HG03442 (cell line): ENCODE data around the gene PREX1.
"Not testable (repeated sequence)": the region's sequence is repeated elsewhere in the genome, so short reads cannot be mapped to it uniquely, and the experiment has no call there.

Experiments
- ATAC-seq: cut with Tn5 transposase; IDR thresholded peaks from one replicate; pipeline ENCODE4 v1.9.1; 2021; ENCODE audit warnings: mild to moderate bottlenecking, moderate library complexity; ENCODE audit not compliant: unreplicated experiment

The PREX1 gene

GRCh38 chr20:48849299-48849698 lies 21.5 kb upstream of the PREX1 start:
- no peak for ATAC-seq

- no peak for ATAC-seq
These were observed 19.9 kb upstream of the PREX1 start for GRCh38 chr20:48847498-48848205.

GRCh38 chr20:48846516-48847492 lies 19.0 kb upstream of the PREX1 start:
- ATAC-seq = peak; percentile 90

GRCh38 chr20:48845721-48846306 lies 18.0 kb upstream of the PREX1 start:
- ATAC-seq = no peak

- ATAC-seq = no peak
These were observed 17.2 kb upstream of the PREX1 start for GRCh38 chr20:48844996-48845395.

- not testable (repeated sequence) for ATAC-seq
These were observed 16.1 kb upstream of the PREX1 start for GRCh38 chr20:48843896-48844295.

- ATAC-seq = no peak
These were observed 15.4 kb upstream of the PREX1 start for GRCh38 chr20:48843057-48843806.

GRCh38 chr20:48841875-48842529 lies 14.2 kb upstream of the PREX1 start:
- ATAC-seq = no peak

- ATAC-seq = no peak
These were observed 13.5 kb upstream of the PREX1 start for GRCh38 chr20:48841196-48841874.

GRCh38 chr20:48839154-48839917 lies 11.5 kb upstream of the PREX1 start:
- ATAC-seq = no peak

- ATAC-seq = no peak
These were observed 9.2 kb upstream of the PREX1 start for GRCh38 chr20:48837014-48837413.

GRCh38 chr20:48835390-48835789 lies 7.6 kb upstream of the PREX1 start:
- ATAC-seq = no peak

- no peak for ATAC-seq
These were observed 6.5 kb upstream of the PREX1 start for GRCh38 chr20:48834278-48834677.

GRCh38 chr20:48832405-48832730 lies 4.6 kb upstream of the PREX1 start:
- ATAC-seq = no peak

GRCh38 chr20:48831718-48832404 lies 4.1 kb upstream of the PREX1 start:
- ATAC-seq = no peak

- no peak for ATAC-seq
These were observed 3.1 kb upstream of the PREX1 start for GRCh38 chr20:48830826-48831318.

GRCh38 chr20:48829940-48830339 lies 2.1 kb upstream of the PREX1 start:
- no peak for ATAC-seq

- ATAC-seq = no peak
These were observed 1.1 kb upstream of the PREX1 start for GRCh38 chr20:48828734-48829460.
